ENCODE results near the gene EEFSEC.

Gene EEFSEC

DNA sequence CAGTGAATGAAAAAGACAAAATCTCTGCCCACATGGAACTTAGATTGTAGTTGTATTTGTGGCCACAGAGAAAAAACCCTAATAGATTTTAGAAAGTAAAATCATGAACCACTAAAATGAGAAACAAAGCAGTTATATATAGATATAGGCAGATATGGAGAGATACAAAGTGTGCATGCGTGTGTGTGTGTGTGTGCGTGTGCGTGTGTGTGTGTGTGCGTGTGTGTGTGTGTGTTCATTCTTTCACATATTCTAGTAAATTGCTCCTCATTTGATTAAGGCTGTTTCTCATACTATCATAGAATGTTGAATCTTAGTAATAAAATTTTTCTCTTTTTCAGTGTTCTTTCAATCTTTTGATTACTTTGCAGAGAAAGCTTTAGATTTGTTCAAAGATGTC is 194.8 kb downstream of the EEFSEC start:
- no peak for TF ChIP-seq ZNF274 (IDR thresholded peaks at IDR 0.05; ENCODE audit: low read depth, low read length)
- no peak overlapping the region for H3K4me3 ChIP-seq (ENCODE audit: low read length)

DNA sequence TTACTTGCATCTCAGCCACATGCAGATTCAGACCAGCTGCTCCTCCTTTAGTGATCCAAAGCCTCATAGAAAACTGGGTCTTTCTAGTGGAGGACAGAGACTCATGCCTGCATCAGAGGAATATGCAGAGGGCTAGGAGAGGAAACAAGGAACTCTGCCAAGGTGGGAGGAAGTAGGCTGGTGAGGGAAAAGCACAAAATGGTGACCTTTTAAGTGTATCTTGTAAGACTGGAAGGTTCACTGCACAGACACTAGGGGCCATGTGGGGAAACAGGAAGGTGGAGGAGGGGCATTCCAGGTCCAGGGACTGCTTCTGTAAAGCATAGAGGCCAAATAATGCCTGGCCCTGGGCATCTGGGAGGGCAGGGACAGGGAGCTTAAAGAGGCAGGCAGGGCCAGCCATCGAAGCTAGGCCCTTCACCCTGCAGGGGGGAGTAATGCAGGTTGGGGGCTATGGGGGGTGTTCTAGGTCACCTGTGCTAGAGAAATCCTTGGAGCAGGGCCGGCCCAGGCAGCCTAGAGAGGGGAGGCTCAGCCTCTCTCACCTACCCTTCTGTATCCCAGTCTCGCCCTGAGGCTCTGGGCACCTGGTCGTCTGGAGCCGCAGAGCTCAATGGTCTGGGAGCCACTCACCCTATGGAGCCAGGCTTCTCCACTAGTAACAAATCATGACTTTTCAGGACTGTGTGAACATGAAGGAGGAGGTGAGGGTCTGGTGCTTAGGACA is 195.7 kb downstream of the EEFSEC start:
- H3K4me3 ChIP-seq (ENCODE audit: low read length): no peak overlapping the region
- TF ChIP-seq ZNF274 (IDR thresholded peaks at IDR 0.05; ENCODE audit: low read depth, low read length): no peak

DNA sequence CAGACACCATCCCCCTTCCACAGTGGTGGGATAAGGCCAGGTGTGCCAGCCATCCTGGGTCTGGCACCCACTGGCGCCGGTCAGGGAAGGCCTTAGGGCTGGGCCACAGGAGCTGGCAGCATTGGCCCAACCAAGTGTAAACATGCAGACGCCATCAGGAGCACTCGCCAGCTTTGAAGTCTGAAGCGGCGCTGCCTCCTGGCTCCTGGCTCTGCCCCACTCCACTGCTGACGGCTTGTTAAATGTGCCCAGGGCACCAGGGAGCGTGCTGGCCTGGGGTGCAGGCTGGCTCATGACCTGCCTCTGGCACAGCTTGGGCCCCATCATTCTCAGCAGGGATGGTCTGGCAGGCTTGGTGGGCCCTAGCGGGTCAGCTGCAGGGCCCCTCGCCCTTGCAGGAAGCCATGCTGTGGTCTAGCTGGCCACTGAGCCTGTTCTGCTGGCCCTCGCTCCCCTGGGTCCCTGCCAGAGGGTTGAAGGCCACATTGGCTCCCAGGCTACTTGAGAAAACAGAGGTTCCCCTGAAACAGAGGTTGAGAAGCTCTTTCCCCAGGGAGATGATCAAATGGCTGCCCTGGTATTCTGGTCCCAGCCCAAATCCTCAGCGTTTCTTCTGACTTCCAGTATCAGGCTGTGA is 196.8 kb downstream of the EEFSEC start:
- TF ChIP-seq ZNF274 (IDR thresholded peaks at IDR 0.05; ENCODE audit: low read depth, low read length): no peak
- no peak overlapping the region for H3K4me3 ChIP-seq (ENCODE audit: low read length)

DNA sequence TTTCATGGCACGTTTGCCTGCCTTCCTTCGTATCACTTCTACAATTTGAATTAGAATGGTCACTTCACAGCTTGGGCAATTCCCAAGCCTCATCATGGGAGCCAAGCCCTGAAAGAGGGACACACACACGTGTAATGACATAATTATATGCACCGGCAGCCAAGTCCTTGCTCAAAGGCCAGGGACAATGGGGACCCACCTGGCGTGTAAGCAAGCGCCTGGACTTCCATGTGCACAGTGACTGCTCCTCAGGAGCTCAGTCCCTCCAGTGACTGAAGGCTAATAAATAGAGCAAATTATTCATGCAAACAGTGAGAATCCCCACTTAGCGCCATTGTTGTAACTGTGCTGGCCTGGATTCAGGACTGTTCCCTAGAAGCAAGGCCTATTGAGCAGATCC is 198.3 kb downstream of the EEFSEC start:
- TF ChIP-seq ZNF274 (IDR thresholded peaks at IDR 0.05; ENCODE audit: low read depth, low read length): no peak

GRCh38 chr3:128352326-128352725 is 199.0 kb downstream of the EEFSEC start:
- no peak overlapping the region for H3K4me3 ChIP-seq (ENCODE audit: low read length)
- TF ChIP-seq ZNF274 (IDR thresholded peaks at IDR 0.05; ENCODE audit: low read depth, low read length): no peak

More for the DNA sequence above, 198.3 kb downstream of the EEFSEC start:
- H3K4me3 ChIP-seq (ENCODE audit: low read length): no peak overlapping the region

- TF ChIP-seq ZNF274 (IDR thresholded peaks at IDR 0.05; ENCODE audit: low read depth, low read length): no peak
Observed at GRCh38 chr3:128353361-128353965, 200.2 kb downstream of the EEFSEC start.

GRCh38 chr3:128353991-128354687 is 200.9 kb downstream of the EEFSEC start:
- TF ChIP-seq ZNF274 (IDR thresholded peaks at IDR 0.05; ENCODE audit: low read depth, low read length): no peak
- H3K4me3 ChIP-seq (ENCODE audit: low read length): no peak overlapping the region

More at GRCh38 chr3:128353361-128353965, 200.2 kb downstream of the EEFSEC start:
- H3K4me3 ChIP-seq (ENCODE audit: low read length): no peak overlapping the region

- TF ChIP-seq ZNF274 (IDR thresholded peaks at IDR 0.05; ENCODE audit: low read depth, low read length): no peak
- no peak overlapping the region for H3K4me3 ChIP-seq (ENCODE audit: low read length)
Observed at GRCh38 chr3:128354788-128355542, 201.7 kb downstream of the EEFSEC start.

- H3K4me3 ChIP-seq (ENCODE audit: low read length): no peak overlapping the region
- TF ChIP-seq ZNF274 (IDR thresholded peaks at IDR 0.05; ENCODE audit: low read depth, low read length): no peak
Observed at GRCh38 chr3:128355543-128355919, 202.2 kb downstream of the EEFSEC start.

DNA sequence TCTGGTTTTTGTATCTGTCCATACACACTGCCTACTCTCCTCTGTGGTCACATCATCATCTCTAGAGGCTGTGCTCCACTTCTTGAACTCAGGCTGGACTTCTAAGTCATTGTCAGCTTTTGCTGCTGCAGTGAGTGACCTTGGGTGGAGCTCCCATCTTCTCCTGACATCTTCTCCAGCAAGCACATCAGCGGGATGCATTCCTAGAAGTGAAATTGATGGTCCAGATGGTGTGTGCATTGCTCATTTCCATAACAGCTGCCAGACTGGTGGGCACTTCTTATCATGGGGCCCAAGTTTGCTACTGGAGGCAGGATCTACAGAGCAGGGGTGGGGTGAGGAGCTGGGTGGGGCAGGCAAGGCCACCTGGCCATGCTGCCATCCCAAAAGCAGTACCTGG is 203.5 kb downstream of the EEFSEC start:
- H3K4me3 ChIP-seq (ENCODE audit: low read length): no peak overlapping the region
- no peak for TF ChIP-seq ZNF274 (IDR thresholded peaks at IDR 0.05; ENCODE audit: low read depth, low read length)

- TF ChIP-seq ZNF274 (IDR thresholded peaks at IDR 0.05; ENCODE audit: low read depth, low read length): no peak
- no peak overlapping the region for H3K4me3 ChIP-seq (ENCODE audit: low read length)
Observed at GRCh38 chr3:128357538-128357937, 204.3 kb downstream of the EEFSEC start.

DNA sequence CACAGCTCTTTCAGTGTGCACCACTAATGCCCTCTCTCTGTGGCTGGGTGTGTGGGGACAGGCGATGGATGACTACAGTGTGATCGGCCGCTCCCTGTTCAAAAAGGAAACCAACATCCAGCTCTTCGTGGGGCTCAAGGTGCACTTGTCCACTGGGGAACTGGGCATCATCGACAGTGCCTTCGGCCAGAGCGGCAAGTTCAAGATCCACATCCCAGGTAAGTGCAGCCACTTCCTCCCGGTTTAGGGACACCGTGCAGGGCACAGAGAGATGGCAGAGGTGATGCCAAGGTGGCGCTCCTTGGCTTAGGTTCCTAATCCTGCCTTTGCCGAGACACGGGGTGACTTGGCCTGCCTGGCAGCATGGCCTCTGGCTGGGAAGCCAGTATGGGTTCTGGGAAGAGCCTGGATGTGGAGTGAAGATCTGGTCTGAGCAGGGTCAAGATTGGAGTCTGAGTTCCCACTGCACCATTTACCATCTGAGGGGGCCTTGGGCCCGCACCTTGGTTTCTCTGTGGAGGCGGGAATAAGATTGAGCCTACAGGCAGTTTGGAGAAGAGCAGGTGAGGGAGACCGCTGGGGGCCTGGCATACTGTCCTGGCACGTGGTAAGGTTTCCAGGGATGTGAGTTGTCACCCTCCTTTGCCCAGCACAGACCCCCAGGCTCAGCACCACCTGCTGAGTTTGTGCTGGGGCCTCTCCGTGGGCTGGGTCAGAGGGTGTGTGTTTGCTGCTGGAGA is 205.0 kb downstream of the EEFSEC start:
- TF ChIP-seq ZNF274 (IDR thresholded peaks at IDR 0.05; ENCODE audit: low read depth, low read length): no peak
- H3K4me3 ChIP-seq (ENCODE audit: low read length): no peak overlapping the region

GRCh38 chr3:128359060-128359664 is 205.9 kb downstream of the EEFSEC start:
- no peak for TF ChIP-seq ZNF274 (IDR thresholded peaks at IDR 0.05; ENCODE audit: low read depth, low read length)
- no peak overlapping the region for H3K4me3 ChIP-seq (ENCODE audit: low read length)

Measured in GM08714 (cell line).